ENCODE data around the gene FILIP1.
"Not testable (repeated sequence)": the region's sequence is repeated elsewhere in the genome, so short reads cannot be mapped to it uniquely, and the experiment has no call there.

The FILIP1 gene

DNA sequence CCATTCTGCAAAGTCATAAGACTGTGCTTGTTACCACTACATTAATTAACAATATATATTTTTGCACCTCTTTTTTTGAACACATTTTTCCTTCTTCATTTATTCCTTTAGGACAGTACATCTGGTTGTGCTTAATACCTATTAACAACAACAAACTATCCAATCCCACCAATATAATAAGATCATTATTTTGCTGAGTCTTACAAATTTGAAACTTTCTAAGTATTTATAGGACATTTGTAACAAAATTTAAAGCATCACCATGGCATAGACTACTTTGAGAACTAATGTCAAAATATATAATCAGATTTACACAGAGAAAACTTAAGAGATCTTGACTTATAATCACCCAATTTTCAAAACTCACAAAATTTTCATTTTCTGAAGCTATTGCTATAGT lies 47.9 kb downstream of the FILIP1 start:
- DNase-seq: no peak

DNA sequence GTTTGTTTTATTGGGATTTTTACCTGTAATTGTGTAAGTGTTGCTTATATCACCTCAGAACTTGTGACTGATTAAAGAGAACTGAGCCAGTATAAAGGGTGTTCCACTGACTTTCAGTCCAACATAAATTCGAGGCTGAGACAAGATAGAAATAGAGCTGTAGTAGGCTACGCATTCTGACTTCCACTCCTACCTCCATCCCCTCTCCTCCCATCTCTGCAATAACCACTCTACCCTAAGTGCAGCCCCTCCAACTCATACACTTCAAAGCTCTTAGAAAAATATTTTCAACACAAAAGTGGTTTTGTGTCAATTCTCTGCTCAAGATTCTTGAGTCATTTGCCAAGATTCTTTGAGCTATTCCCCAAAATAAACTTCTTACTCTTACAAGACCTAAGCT lies 48.7 kb downstream of the FILIP1 start:
- DNase-seq: no peak

DNA sequence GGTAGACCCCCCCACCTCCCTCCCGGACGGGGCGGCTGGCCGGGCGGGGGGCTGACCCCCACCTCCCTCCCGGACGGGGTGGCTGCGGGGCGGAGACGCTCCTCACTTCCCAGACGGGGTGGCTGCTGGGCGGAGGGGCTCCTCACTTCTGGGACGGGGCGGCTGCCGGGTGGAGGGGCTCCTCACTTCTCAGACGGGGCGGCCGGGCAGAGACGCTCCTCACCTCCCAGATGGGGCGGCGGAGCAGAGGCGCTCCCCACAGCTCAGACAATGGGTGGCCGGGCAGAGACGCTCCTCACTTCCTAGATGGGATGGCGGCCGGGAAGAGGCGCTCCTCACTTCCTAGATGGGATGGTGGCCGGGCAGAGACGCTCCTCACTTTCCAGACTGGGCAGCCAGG lies 51.7 kb downstream of the FILIP1 start:
- DNase-seq: not testable (repeated sequence)

DNA sequence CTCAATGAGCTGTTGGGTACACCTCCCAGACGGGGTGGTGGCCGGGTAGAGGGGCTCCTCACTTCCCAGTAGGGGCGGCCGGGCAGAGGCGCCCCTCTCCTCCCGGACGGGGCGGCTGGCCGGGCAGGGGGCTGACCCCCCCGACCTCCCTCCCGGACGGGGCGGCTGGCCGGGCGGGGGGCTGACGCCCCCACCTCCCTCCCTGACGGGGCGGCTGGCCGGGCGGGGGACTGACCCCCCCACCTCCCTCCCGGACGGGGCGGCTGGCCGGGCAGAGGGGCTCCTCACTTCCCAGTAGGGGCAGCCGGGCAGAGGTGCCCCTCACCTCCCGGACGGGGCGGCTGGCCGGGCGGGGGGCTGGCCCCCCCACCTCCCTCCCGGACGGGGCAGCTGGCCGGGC lies 52.1 kb downstream of the FILIP1 start:
- DNase-seq: not testable (repeated sequence)

DNA sequence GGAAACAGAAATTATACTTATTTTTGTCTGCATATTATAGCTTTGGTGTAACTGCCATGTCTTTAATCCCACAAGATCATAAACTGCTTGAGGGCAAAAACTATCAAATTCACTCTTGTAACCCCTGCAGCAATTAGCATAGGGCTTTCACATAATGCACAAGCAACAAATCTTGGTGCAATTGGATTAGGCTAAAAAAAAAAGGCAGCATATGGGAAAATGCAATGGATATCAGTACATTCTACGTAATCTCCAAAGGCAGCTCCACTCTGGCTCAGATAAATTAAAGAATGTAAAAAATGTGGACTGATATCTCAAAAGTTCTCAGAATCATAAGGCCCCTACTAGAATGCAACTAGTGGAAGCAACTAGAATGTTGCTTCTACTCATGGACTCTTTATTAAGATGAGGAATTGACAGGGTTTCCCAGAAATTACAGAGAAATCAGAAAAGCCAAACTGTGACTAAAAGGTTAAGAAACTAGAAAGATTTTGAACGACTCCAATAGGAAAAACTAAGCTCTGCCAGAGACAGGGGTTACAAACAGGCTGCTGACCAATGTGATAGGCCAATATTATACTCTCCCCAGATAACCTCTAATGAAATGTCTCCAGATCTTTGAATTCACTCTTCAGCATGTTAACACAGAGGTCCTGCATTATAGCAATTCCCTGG lies 55.0 kb downstream of the FILIP1 start:
- DNase-seq: no peak

DNA sequence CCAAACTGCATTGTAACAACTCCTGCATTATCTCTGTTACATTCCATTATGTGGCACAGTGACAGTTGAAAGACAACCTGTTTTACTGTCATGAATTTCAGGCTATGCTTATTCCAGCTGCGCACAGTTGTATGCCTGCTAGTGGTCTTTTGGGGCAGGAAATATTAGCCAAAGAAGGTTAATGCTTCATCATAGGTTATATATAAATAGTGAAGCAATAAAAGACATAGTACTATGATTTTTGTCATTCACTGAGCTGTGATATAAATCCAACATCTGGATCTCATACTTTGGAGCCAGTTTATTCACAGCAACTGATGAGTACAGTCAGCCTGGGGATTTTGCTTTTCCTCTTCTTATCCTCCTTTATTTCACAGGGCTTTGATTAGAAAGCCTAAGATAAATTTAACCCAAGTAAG lies 55.6 kb downstream of the FILIP1 start:
- DNase-seq: no peak

DNA sequence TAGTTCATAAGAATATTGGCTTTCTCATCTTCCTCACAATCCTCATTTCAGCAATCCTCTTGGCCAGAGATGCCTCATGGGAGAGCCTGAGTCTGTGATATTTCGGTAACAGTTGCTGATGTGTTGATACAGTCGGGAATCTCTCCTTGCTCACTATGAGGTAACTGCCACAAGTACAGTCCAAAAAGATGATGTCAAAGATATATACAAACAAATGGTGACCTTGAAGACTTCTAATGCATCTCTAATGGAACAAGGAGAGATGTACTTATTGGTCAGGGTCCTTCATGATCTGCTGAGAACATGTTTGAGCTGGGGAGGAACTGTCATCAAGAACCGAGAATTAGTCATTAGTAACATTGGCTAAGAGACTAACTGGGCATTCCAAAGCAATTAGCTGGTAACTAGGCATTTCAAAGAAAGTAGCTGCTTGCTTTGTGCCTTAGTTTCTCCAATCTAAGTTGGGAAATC lies 56.1 kb downstream of the FILIP1 start:
- no peak for DNase-seq

DNA sequence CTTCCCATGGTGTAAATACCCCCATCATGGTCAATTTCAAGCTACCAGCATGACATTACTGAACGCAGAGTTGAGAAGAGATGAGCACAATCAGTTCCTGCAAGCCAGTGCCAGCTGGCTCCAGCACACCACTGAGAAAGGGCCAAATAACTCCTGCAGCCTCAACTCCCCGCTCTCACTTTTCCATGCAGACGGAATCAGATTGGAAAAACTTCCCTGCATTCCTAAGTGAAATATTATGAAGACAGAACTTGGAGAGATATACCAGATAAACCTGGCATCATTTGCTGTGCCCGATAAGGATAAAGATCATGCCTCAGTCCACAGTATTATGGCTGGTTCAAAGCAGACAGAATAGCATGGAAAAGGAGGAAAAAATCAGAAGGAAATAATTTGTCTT lies 56.7 kb downstream of the FILIP1 start:
- DNase-seq: no peak

DNA sequence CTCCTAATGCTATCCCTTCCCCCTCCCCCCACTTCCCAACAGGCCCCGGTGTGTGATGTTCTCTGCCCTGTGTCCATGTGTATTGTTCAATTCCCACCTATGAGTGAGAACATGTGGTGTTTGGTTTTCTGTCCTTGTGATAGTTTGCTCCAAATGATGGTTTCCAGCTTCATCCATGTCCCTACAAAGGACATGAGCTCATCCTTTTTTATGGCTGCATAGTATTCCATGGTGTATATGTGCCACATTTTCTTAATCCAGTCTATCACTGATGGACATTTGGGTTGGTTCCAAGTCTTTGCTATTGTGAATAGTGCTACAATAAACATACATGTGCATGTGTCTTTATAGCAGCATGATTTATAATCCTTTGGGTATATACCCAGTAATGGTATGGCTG lies 60.8 kb downstream of the FILIP1 start:
- DNase-seq: not testable (repeated sequence)

DNA sequence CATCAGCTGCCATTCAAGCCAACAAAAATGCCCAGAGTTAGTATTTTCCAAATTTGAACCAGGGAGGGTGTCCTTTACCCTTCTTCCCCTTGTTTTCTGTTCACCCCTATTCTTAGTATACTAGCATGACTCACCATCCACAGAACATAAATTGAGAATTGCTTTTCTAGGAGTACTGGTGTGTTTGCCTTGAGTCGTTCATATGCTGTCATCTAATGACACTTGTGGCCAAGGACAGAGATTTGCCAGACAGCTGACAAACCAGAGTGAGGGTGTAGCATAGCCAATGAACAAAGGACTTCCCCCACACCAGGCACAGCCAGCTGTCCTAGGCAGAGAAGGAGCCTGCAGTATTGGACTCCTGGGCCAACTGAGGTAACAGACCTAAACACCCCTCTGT lies 62.2 kb downstream of the FILIP1 start:
- no peak for DNase-seq

DNA sequence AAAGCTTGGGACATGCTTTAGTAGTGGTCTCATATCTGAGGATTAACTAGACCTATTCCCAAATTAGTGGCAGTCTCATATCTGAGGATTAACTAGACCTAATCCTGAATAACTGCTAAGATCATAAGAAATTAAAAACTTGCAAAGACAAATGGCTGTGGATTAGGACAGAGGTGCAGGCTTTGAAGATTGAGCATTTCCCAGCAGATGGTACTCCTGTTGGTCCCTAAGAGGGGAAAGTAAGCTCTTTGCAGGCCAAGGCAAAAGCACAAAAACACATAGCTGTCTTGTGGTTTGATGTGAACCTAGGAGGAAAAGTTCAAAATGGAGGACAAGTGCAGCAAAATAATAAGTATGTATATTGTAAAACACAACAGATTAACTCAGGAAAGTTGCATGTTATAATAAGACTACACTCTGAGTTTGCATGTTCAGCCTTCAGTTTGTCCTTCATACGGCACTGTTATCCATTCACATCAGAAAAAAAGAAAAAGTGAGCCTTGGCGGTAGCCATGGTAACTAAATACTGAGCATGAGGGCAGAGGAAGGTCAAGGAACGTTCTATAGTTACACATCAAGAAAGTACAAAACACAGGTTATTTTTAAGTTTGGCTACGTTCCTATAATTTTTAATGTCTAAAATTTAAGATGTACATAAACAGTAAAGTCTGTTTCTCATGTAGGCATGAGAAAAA lies 62.8 kb downstream of the FILIP1 start:
- DNase-seq: no peak

DNA sequence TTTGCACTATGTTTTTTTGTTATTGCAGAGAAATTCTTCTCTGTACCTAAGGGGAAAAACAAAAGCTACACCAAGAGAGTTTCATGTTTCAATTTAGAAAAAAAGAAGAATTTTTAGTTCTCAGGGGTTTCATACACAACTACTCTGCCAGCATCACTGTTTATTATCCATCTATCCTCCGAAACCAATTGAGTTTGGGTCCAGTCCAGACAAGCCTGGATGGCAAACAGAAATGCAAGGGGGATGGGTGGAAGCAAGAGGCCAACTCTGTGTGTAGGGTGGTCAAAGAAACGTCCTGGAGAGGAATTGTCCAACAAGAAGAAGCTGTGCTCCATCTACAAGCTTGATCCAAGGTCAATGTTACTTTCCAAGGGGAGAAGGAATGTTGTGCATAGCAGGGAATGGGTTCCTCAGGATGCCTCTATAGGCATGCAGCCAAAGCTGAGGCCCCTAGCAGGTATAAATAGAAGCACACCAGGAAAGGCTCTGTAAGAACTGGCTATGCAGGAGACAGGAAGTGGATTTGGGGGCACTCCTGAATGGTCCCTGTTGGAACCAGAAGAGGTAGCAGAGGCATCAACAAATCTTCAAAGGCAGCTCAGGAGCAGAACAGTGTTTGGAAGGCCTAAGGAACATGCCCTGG lies 64.4 kb downstream of the FILIP1 start:
- DNase-seq: no peak

DNA sequence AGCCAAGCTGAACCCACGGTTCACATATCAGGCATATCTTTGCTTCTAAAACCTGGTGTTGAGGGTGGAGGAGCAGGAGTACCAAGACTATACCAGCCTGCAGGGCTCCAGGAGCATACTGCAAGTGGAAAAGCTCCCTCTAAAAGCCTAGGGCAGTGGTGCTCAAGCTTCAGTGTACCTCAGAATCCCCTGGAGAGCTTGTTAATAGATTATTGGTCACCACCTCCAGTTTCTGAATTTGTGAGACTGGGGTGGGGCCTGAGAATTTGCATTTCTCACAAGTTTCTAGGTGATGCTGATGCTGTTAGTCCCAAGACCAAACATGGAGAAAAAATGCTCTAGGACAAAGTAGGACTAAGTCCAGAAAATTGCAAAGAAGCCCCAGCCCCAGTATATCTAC lies 65.4 kb downstream of the FILIP1 start:
- DNase-seq: no peak

DNA sequence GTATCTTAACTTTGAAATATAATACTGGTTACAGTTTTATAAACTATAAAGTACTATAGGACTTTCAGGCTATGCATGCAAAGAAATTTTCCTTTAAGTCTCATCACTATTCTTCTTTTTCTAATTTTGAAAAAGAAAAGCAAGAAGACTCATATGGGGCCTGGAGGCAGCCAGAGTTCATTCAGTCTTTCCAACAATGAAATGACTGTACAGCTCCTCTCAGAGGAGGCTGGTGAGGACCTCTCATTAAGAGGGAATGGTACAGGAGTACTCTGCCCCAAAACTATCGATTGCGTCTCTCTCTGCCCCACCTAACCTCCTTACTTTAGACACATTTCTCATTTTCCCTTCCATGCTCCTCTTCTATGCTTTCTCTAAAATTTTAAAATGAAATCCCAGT lies 66.3 kb downstream of the FILIP1 start:
- no peak for DNase-seq

DNA sequence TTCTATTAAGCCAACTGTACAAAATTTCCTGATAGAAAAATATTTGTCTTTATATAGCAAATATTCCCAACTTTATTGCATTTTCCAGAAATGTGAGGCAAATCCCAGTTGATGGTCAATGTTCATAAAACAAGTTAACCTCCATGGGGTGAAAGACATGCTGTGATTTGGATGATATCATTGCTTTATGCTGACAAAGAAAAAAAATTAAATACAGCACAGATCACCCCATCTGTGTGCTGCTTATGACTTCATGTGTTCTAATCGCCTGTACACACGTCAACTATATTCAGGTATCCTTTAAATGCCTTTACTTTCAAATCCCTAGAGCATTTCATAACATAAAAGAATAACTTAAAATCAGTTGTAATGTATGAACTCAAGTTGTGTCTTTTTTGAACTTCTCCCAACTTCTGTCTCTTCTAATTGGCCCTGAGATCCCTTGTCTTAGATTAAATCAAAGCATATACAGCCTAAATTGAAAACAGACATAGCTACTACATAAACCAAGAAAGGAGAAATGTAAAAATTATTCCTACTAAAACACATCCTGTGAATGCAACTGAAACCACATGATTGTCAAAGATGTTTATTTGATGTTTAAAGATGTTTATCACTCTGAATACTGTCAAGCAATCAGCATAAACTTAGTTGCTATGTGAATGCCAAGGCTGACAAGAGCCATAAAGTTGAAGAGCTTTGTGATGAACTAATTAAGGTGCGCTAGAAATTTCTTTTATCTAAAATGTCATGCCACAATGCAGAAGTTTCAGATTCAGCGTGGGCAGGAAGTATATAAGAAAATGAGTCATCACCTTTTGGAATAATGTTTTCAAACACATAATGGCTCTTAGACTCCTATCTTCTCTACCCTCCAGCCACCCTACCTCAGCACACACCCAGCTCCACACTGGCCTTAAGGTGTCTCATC lies 68.7 kb downstream of the FILIP1 start:
- no peak for DNase-seq

DNA sequence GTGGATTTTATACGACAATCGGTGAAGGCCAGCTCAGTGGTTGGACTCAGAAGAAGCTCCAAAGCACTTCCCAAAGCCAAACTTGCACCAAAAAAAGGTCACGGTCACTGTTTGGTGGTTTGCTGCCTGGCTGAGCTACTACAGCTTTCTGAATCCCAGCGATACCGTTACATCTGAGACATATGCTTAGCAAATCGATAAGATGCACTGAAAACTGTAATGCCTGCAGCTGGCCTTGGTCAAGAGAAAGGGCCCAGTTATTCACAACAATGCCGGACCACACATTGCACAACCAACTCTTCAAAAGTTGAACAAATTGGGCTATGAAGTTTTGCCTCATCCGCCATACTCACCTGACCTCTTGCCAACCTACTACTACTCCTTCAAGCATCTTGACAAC lies 70.2 kb downstream of the FILIP1 start:
- no peak for DNase-seq

DNA sequence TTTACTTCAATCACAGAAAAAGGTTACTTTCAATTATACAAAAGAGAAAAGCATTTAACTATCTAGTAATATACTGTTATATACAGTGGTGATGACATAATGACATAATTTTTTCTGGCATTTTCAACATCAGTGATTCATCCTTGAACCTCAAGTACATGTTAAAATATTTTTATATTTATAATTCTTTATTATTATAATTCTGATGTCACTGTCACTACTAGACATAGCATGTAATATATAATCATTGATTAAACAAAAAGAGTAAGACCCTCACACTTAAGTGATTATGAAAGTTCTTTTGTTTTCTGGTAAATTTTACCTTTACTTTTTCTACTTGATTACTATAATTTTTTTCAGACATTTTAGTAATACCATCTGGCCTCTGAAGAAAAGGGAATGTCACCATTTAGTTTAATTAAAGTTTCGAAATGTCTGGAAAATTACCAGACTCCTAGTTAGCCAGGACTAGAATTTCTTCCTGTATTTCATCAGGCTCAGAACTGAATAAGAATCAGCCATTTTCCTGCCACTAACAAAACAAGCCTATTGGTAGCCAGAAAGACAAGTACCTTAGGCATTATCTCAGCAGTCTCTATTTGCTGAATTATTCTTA lies 71.5 kb downstream of the FILIP1 start:
- DNase-seq: no peak

DNA sequence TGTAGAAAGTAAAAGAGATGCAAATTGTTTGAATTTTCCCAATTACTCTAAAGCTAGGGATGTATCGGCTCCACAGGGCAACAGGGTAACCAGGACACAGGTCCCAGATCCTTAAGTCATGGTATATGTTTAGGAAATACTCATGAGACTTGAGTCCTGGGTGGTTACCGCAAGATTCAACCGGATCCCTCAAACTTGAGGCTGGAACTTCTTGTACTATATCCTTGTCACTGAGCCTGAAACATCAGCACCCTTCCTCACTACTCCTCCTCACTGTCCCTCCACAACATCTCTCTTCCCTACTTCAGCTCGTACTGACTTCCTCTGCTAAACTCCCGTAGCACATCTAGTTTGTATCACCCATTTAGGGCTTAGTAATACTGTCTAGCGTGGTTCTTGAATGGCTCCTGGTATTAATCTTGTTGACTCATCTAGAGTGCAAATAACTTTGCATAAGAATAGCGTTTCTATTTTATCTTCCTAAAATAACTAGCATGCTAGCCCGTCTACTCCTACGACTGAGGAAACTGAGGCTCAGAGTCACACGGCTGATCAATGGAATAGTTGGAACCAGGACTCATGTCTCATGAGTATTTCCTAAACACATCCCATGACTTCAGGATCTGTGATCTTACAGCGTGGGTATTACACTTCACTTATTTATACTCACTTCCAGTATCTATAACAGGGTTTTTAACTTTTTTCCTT lies 72.1 kb downstream of the FILIP1 start:
- no peak for DNase-seq

DNA sequence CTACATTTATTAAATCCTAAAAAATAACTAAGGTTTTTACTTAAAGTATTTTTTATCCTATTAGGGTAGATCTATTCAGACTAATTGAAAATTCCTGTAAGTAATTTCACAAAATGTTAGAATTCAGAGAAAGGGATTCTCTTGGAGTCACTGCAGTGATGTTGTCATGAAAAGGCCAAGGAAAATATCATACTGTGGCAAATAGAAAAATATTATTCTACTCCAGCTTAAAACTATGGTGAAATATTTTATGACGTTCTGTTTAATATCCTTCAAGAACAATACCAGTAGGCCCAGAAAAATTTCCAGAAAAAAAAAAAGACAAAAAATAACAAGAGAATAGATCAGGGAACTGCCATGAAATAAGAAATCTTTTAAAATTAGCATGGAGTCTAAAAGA lies 73.6 kb downstream of the FILIP1 start:
- no peak for DNase-seq

DNA sequence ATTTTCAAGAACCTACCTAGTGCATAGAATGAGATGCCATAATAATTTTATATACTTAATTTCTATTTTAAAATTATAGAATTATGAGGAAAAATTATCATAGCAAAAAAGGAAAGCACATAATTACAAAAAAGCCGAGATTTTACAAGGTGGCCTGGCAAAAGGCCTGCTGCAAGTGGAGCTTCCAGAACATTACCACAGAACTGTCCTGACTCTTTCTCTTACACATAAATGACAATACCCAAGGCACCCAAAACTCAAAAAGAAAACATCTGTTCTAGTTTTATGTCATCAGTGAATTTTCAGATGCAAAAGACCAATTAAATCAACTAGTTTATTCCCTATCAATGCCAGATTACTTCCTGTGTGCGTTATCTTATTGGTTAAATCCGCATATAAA lies 74.2 kb downstream of the FILIP1 start:
- DNase-seq: no peak

DNA sequence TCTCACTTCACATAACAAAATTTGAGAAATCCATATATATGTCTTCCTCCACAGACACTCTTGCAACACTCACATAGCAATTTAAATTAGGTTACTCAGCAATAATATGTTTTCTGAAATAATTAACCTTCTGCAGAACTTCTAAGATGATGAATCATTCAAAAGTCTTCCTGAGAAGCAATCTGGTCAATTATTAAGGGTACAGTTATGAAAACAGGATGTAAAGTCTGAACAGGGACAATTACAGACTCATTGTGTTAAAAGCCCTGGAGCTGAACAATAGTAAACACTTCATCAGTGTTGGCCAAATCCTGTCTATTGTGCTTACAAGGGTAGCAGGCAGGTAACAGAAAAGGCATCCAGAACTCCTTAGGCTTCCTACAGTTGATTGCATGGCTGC lies 75.4 kb downstream of the FILIP1 start:
- no peak for DNase-seq

DNA sequence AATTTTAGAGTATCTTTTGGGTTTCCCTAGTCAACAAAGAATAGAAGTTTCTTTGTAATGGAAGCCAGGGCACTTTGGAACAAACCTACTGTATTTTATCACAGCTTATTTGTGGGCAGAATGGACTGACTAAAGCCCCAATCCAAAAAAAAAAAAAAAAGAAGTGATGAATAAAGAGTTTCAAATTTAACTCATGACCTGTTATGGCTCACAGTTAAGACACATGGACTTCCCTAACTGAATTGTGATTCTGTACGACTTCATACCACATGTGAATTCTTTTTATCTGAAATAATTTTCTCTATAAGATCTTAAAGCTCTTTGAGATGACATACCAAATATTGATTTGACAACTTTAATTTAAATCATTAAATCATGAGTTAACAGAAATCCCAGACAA lies 77.2 kb downstream of the FILIP1 start:
- no peak for DNase-seq

Measured in stimulated activated CD4-positive, alpha-beta T cell treated with anti-CD3 and anti-CD28 coated beads, Interleukin-2, amount 100 ng/mL, for 24 hours (primary cell).